ENCODE data around the gene WDR82. TPM values are rescaled to one million over a fixed set of nuclear protein-coding genes. Genes with fewer than 3 reads are reported as not detected.

The WDR82 gene
- total and polyA plus RNA-seq, 2 donors (not counting 1 experiment from before 2014, with no cell fraction given): 71.2 to 77.7 TPM

GRCh38 chr3:52308308-52308707, 29.9 kb upstream of the WDR82 start:
- Histone ChIP-seq H3K27ac (ENCODE audit: insufficient read depth, low read length) (no peak overlapping the region), H3K27me3 (ENCODE audit: control insufficient read depth, insufficient read depth, low read length) (no peaks in the 10 kb centered on the region), H4K20me1 (ENCODE audit: control insufficient read depth, extremely low read depth, insufficient read depth, low read length) (no peaks in the 10 kb centered on the region), H3K4me1 (ENCODE audit: control insufficient read depth, extremely low read depth, insufficient read depth, low read length) (no peaks in the 10 kb centered on the region), H3K9ac (ENCODE audit: insufficient read depth, low read length) (no peak overlapping the region), H3K79me2 (ENCODE audit: control insufficient read depth, insufficient read depth, low read length) (no peaks in the 10 kb centered on the region), H3K4me2 (ENCODE audit: extremely low read depth, insufficient read depth, low read length) (no peak overlapping the region), H2AFZ (ENCODE audit: low read length) (no peak overlapping the region), H3K9me3 (ENCODE audit: control insufficient read depth, insufficient read depth, low read depth, low read length) (no peaks in the 10 kb centered on the region), H3K36me3 (ENCODE audit: control insufficient read depth, insufficient read depth, low read length) (no peaks in the 10 kb centered on the region), H3K4me3 (replicated peaks in 1 of 4; ENCODE audit: control extremely low read depth in 1 of 4, insufficient read depth in 1 of 4, low read depth in 3 of 4, low read length in 4 of 4) (no peak overlapping the region)
- DNase-seq (ENCODE audit: low read depth in 2 of 2): no peak
- TF ChIP-seq EZH2 (IDR thresholded peaks at IDR 0.05; ENCODE audit: low read length, missing control alignments): no peak
- no peak for TF ChIP-seq CTCF (conservative IDR thresholded peaks at IDR 0.05 in 1 of 2, IDR thresholded peaks at IDR 0.05 in 1 of 2; ENCODE audit: low read depth in 1 of 2, low read length in 2 of 2)

DNA sequence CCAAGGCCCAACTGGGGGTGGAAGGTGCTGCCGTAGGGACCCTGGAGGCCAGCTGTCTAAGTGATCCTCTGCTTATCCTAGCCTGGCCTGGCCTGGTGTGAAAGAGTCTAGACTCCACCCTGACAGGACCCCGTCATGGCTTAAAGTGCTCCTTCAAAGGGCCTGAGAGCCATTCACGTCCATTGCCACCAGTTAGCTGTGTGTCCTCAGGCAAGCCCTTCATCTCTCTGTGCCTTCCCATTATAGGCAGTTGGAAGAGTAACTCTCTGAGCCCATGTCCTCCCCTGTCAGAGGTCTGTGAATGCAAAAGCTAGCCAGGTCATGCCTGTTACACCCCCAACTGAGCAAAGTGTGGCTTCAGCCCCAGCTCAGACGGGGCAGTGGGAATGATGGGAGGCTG, 28.5 kb upstream of the WDR82 start:
- no peak for DNase-seq (ENCODE audit: low read depth in 2 of 2)
- TF ChIP-seq CTCF (conservative IDR thresholded peaks at IDR 0.05 in 1 of 2, IDR thresholded peaks at IDR 0.05 in 1 of 2; ENCODE audit: low read depth in 1 of 2, low read length in 2 of 2): no peak
- no peak for TF ChIP-seq EZH2 (IDR thresholded peaks at IDR 0.05; ENCODE audit: low read length, missing control alignments)
- no peaks in the 10 kb centered on the region for H3K4me1 ChIP-seq (ENCODE audit: control insufficient read depth, extremely low read depth, insufficient read depth, low read length)

GRCh38 chr3:52305926-52306325, 27.5 kb upstream of the WDR82 start:
- Histone ChIP-seq H2AFZ (ENCODE audit: low read length) (no peak overlapping the region), H3K79me2 (ENCODE audit: control insufficient read depth, insufficient read depth, low read length) (no peaks in the 10 kb centered on the region), H3K4me3 (replicated peaks in 1 of 4; ENCODE audit: control extremely low read depth in 1 of 4, insufficient read depth in 1 of 4, low read depth in 3 of 4, low read length in 4 of 4) (no peak overlapping the region), H3K4me2 (ENCODE audit: extremely low read depth, insufficient read depth, low read length) (no peak overlapping the region), H3K9ac (ENCODE audit: insufficient read depth, low read length) (no peak overlapping the region), H4K20me1 (ENCODE audit: control insufficient read depth, extremely low read depth, insufficient read depth, low read length) (no peaks in the 10 kb centered on the region), H3K4me1 (ENCODE audit: control insufficient read depth, extremely low read depth, insufficient read depth, low read length) (no peaks in the 10 kb centered on the region), H3K9me3 (ENCODE audit: control insufficient read depth, insufficient read depth, low read depth, low read length) (no peaks in the 10 kb centered on the region), H3K27me3 (ENCODE audit: control insufficient read depth, insufficient read depth, low read length) (no peaks in the 10 kb centered on the region), H3K27ac (ENCODE audit: insufficient read depth, low read length) (no peak overlapping the region), H3K36me3 (ENCODE audit: control insufficient read depth, insufficient read depth, low read length) (no peaks in the 10 kb centered on the region)
- TF ChIP-seq CTCF (conservative IDR thresholded peaks at IDR 0.05 in 1 of 2, IDR thresholded peaks at IDR 0.05 in 1 of 2; ENCODE audit: low read depth in 1 of 2, low read length in 2 of 2) (no peak), EZH2 (IDR thresholded peaks at IDR 0.05; ENCODE audit: low read length, missing control alignments) (no peak)
- DNase-seq (ENCODE audit: low read depth in 2 of 2): no peak

More for the DNA sequence above, 28.5 kb upstream of the WDR82 start:
- H2AFZ ChIP-seq (ENCODE audit: low read length): no peak overlapping the region
- H3K9me3 ChIP-seq (ENCODE audit: control insufficient read depth, insufficient read depth, low read depth, low read length): no peaks in the 10 kb centered on the region
- no peaks in the 10 kb centered on the region for H3K36me3 ChIP-seq (ENCODE audit: control insufficient read depth, insufficient read depth, low read length)
- no peak overlapping the region for H3K27ac ChIP-seq (ENCODE audit: insufficient read depth, low read length)
- no peak overlapping the region for H3K9ac ChIP-seq (ENCODE audit: insufficient read depth, low read length)
- H3K4me2 ChIP-seq (ENCODE audit: extremely low read depth, insufficient read depth, low read length): no peak overlapping the region
- no peaks in the 10 kb centered on the region for H4K20me1 ChIP-seq (ENCODE audit: control insufficient read depth, extremely low read depth, insufficient read depth, low read length)
- no peak overlapping the region for H3K4me3 ChIP-seq (replicated peaks in 1 of 4; ENCODE audit: control extremely low read depth in 1 of 4, insufficient read depth in 1 of 4, low read depth in 3 of 4, low read length in 4 of 4)
- no peaks in the 10 kb centered on the region for H3K27me3 ChIP-seq (ENCODE audit: control insufficient read depth, insufficient read depth, low read length)
- no peaks in the 10 kb centered on the region for H3K79me2 ChIP-seq (ENCODE audit: control insufficient read depth, insufficient read depth, low read length)

Data from fibroblast of lung (primary cell).